CD14-positive monocyte (primary cell): ENCODE data around the gene LIMA1. TPM values are rescaled to one million over a fixed set of nuclear protein-coding genes. Genes with fewer than 3 reads are reported as not detected.

Source experiments
- DNase-seq, 3 donors: peaks; one replicate each; pipeline ENCODE4 v3.0.0-alpha.2; 2011 to 2022
- H2AFZ ChIP-seq: 2 replicates; pipeline ENCODE4 v1.6.0; 2012; ENCODE audit warnings: mild to moderate bottlenecking, low read depth, low read length, inconsistent platforms; ENCODE audit not compliant: insufficient read depth, poor library complexity, severe bottlenecking
- H3K27ac ChIP-seq, 2 donors: 1 replicate in 1 of 2; 2 replicates in 1 of 2; pipeline ENCODE4 v1.5.1; 2012 to 2013; ENCODE audit warnings: low read length in 2 of 2, control low read depth in 1 of 2, inconsistent platforms in 1 of 2, low read depth in 1 of 2, mild to moderate bottlenecking in 1 of 2
- H3K27me3 ChIP-seq, 2 donors: one replicate each; pipeline versions ENCODE4 v1.6.0 to v1.6.1; 2011 to 2013; ENCODE audit warnings: low read length in 2 of 2; ENCODE audit not compliant: control insufficient read depth in 2 of 2, insufficient read depth in 2 of 2
- H3K36me3 ChIP-seq, 2 donors: replicated peaks in 1 of 2; 1 replicate in 1 of 2; 2 replicates in 1 of 2; pipeline versions ENCODE4 v1.5.1 to v1.6.1; 2012 to 2013; ENCODE audit warnings: low read length in 2 of 2, control low read depth in 1 of 2, inconsistent platforms in 1 of 2, mild to moderate bottlenecking in 1 of 2; ENCODE audit not compliant: insufficient read depth in 2 of 2, control insufficient read depth in 1 of 2
- H3K4me1 ChIP-seq, 2 donors: 1 replicate in 1 of 2; 2 replicates in 1 of 2; pipeline versions ENCODE4 v1.5.1 to v1.6.1; 2012 to 2013; ENCODE audit warnings: low read length in 2 of 2, control low read depth in 1 of 2, inconsistent platforms in 1 of 2, mild to moderate bottlenecking in 1 of 2, moderate library complexity in 1 of 2; ENCODE audit not compliant: insufficient read depth in 2 of 2, control insufficient read depth in 1 of 2
- H3K4me2 ChIP-seq: replicated peaks from 2 replicates; pipeline ENCODE3; 2012; ENCODE audit warnings: low read length, moderate library complexity, mild to moderate bottlenecking; ENCODE audit not compliant: poor library complexity, severe bottlenecking; ENCODE audit errors: extremely low read depth
- H3K4me3 ChIP-seq, 3 experiments: fragments of 200-600 bp in 1 of 3; sonication (generic) in 1 of 3; replicated peaks in 1 of 3; 1 replicate in 2 of 3; 2 replicates in 1 of 3; pipeline ENCODE4 v1.5.1; 2011 to 2013; ENCODE audit warnings: low read length in 3 of 3, mild to moderate bottlenecking in 3 of 3, control low read depth in 2 of 3, low read depth in 2 of 3, inconsistent platforms in 1 of 3, moderate library complexity in 1 of 3
- H3K79me2 ChIP-seq: 2 replicates; pipeline ENCODE4 v1.6.0; 2012; ENCODE audit warnings: mild to moderate bottlenecking, control low read depth, inconsistent platforms, low read length, moderate library complexity; ENCODE audit not compliant: insufficient read depth
- H3K9ac ChIP-seq: 2 replicates; pipeline ENCODE4 v1.6.0; 2017; ENCODE audit warnings: low read length, mild to moderate bottlenecking; ENCODE audit not compliant: insufficient read depth, poor library complexity, severe bottlenecking
- H3K9me3 ChIP-seq, 2 donors: replicated peaks in 1 of 2; 1 replicate in 1 of 2; 2 replicates in 1 of 2; pipeline versions ENCODE4 v1.5.1 to v1.6.1; 2012 to 2013; ENCODE audit warnings: low read length in 2 of 2, control low read depth in 1 of 2; ENCODE audit not compliant: control insufficient read depth in 1 of 2, insufficient read depth in 1 of 2
- H4K20me1 ChIP-seq: 2 replicates; pipeline ENCODE4 v1.6.0; 2012; ENCODE audit warnings: mild to moderate bottlenecking, low read length, control low read depth, moderate library complexity; ENCODE audit not compliant: insufficient read depth
- H3K27ac Mint-ChIP-seq, 7 donors: one replicate each; pipeline ENCODE4 v1.8.0; 2020; ENCODE audit warnings: mild to moderate bottlenecking in 7 of 7, mixed read lengths in 7 of 7, moderate library complexity in 6 of 7, inconsistent platforms in 2 of 7
- H3K27me3 Mint-ChIP-seq, 3 donors: one replicate each; pipeline ENCODE4 v1.8.0; 2021 to 2022; ENCODE audit warnings: low read depth in 3 of 3, mild to moderate bottlenecking in 3 of 3, mixed read lengths in 3 of 3, moderate library complexity in 3 of 3, inconsistent platforms in 1 of 3
- H3K36me3 Mint-ChIP-seq, 2 donors: one replicate each; pipeline ENCODE4 v1.8.0; 2020; ENCODE audit warnings: mixed read lengths in 2 of 2, inconsistent platforms in 1 of 2, mild to moderate bottlenecking in 1 of 2
- H3K4me1 Mint-ChIP-seq: one replicate; pipeline ENCODE4 v1.8.0; 2020; ENCODE audit warnings: mild to moderate bottlenecking, mixed read lengths
- H3K4me3 Mint-ChIP-seq, 2 donors: one replicate each; pipeline ENCODE4 v1.8.0; 2020; ENCODE audit warnings: mild to moderate bottlenecking in 2 of 2, mixed read lengths in 2 of 2, moderate library complexity in 1 of 2
- H3K9me3 Mint-ChIP-seq, 7 donors: one replicate each; pipeline ENCODE4 v1.8.0; 2020 to 2022; ENCODE audit warnings: mixed read lengths in 7 of 7, mild to moderate bottlenecking in 6 of 7, moderate library complexity in 6 of 7, inconsistent platforms in 2 of 7
- CTCF ChIP-seq: fragments of 200-600 bp; IDR thresholded peaks from one replicate; pipeline ENCODE4 v1.8.0; 2022; ENCODE audit warnings: antibody characterized with exemption, mild to moderate bottlenecking
- WGBS: methylation state at CpG from one replicate; pipeline ENCODE4 v1.1.5; 2013; ENCODE audit warnings: missing lambda C conversion rate; ENCODE audit not compliant: insufficient coverage; 5-methylcytosine and 5-hydroxymethylcytosine counted together
- intact Hi-C, 2 donors: fragments of 100-400 bp; cut with micrococcal nuclease; formaldehyde crosslinking; loops; one replicate each; pipeline versions ENCODE4 v1.15.0 to v1.15.1; 2023
- polyA plus RNA-seq, 3 donors: library from polyadenylated mRNA; depleted of rRNA in 1 of 3; unstranded in 2 of 3; stranded (reverse) in 1 of 3; fragments of 300-500 nt in 2 of 3; fragments of >200 nt in 1 of 3; fragmentation: Illumina TruSeq in 2 of 3; gene quantifications; 1 replicate in 2 of 3; 2 replicates in 1 of 3; pipeline ENCODE4 v1.2.3, GENCODE V29; 2012 to 2021

LIMA1 gene
- polyA plus RNA-seq, 3 donors, result 0.24 to 0.62 (median 0.51) TPM

- no peak overlapping the region for H3K4me2 ChIP-seq
- Mint-ChIP-seq H3K4me1 (no peaks in the 10 kb centered on the region), H3K9me3 (no peaks in the 10 kb centered on the region), H3K27me3 (peaks cover 0 to 6% (median 0%) of the 10 kb centered on the region in 3 donors), H3K27ac (no peak overlapping the region), H3K4me3 (no peak overlapping the region), H3K36me3 (no peaks in the 10 kb centered on the region)
- no peak overlapping the region for H3K4me3 ChIP-seq
- no peaks in the 10 kb centered on the region for H3K36me3 ChIP-seq
- no peak overlapping the region for H3K9ac ChIP-seq
- H3K79me2 ChIP-seq, result no peaks in the 10 kb centered on the region
- no peak overlapping the region for H2AFZ ChIP-seq
- intact Hi-C loops, result no loop called here
- 94% methylated on average over 3 of the region's 4 CpGs for WGBS
- no peak overlapping the region for H3K27ac ChIP-seq
- no peaks in the 10 kb centered on the region for H3K4me1 ChIP-seq
- TF ChIP-seq CTCF, result no peak
- H3K9me3 ChIP-seq, result no peaks in the 10 kb centered on the region
- H3K27me3 ChIP-seq, result no peaks in the 10 kb centered on the region
- DNase-seq, result no peak
- no peaks in the 10 kb centered on the region for H4K20me1 ChIP-seq
Measured at GRCh38 chr12:50232206-50232605, 51.1 kb downstream of the LIMA1 start.

GRCh38 chr12:50231346-50231745, 52.0 kb downstream of the LIMA1 start:
- no peaks in the 10 kb centered on the region for H3K79me2 ChIP-seq
- H3K4me1 ChIP-seq, result no peaks in the 10 kb centered on the region
- no peaks in the 10 kb centered on the region for H3K9me3 ChIP-seq
- intact Hi-C loops, result no loop called here
- no peak overlapping the region for H3K4me2 ChIP-seq
- H4K20me1 ChIP-seq, result no peaks in the 10 kb centered on the region
- no peak overlapping the region for H3K27ac ChIP-seq
- no peak overlapping the region for H2AFZ ChIP-seq
- no peak for DNase-seq
- no peaks in the 10 kb centered on the region for H3K9me3 Mint-ChIP-seq
- peaks cover 0 to 6% (median 0%) of the 10 kb centered on the region in 3 donors for H3K27me3 Mint-ChIP-seq
- no peaks in the 10 kb centered on the region for H3K27me3 ChIP-seq
- no peak overlapping the region for H3K9ac ChIP-seq
- H3K4me3 Mint-ChIP-seq, result no peak overlapping the region
- TF ChIP-seq CTCF, result no peak
- H3K36me3 ChIP-seq, result no peaks in the 10 kb centered on the region
- no peaks in the 10 kb centered on the region for H3K36me3 Mint-ChIP-seq
- no peak overlapping the region for H3K27ac Mint-ChIP-seq
- H3K4me1 Mint-ChIP-seq, result no peaks in the 10 kb centered on the region
- no peak overlapping the region for H3K4me3 ChIP-seq
